A549 (cell line): ENCODE data around the gene MGAT3.

Source experiments
- EP300 ChIP-seq, 2 experiments: fragments of >200 bp; sonication (Bioruptor Twin); formaldehyde crosslinking; IDR thresholded peaks; 2 replicates in 1 of 2; 3 replicates in 1 of 2; pipeline ENCODE4 v1.6.1; 2016 to 2017
- POLR2A ChIP-seq: IDR thresholded peaks from 2 replicates; pipeline ENCODE4 v1.6.1; 2012; ENCODE audit warnings: mild to moderate bottlenecking, low read length
- POLR2AphosphoS2 ChIP-seq: conservative IDR thresholded peaks from 2 replicates; pipeline ENCODE4 v1.6.1; 2012; ENCODE audit warnings: low read length, improper control_type of control experiment, inconsistent platforms
- REST ChIP-seq: fragments of 200-600 bp; sonication (generic); IDR thresholded peaks from 2 replicates; pipeline ENCODE4 v1.6.1; 2016; ENCODE audit warnings: antibody characterized with exemption, mild to moderate bottlenecking, moderate library complexity
- RFX5 ChIP-seq: fragments of 450-650 bp; IDR thresholded peaks from 2 replicates; pipeline ENCODE4 v1.7.1; 2014; ENCODE audit warnings: antibody characterized with exemption, mild to moderate bottlenecking, moderate library complexity
- SMC3 ChIP-seq: fragments of >200 bp; sonication (Bioruptor Twin); formaldehyde crosslinking; IDR thresholded peaks from 3 replicates; pipeline ENCODE4 v1.6.1; 2018; ENCODE audit warnings: inconsistent platforms
- ZSCAN20 ChIP-seq: fragments of 250-450 bp; sonication (Bioruptor Pico); IDR thresholded peaks from 2 replicates; pipeline ENCODE4 v1.8.0; 2022; ENCODE audit warnings: mild to moderate bottlenecking, moderate library complexity
- TF ChIP-seq, protein P1 (sequence below): fragments of >200 bp; sonication (Bioruptor Twin); formaldehyde crosslinking; IDR thresholded peaks from 3 replicates; pipeline ENCODE4 v1.5.1; 2016

GRCh38 chr22:39444247-39444800, 12.5 kb upstream of the MGAT3 start:
- TF ChIP-seq, protein P1, sequence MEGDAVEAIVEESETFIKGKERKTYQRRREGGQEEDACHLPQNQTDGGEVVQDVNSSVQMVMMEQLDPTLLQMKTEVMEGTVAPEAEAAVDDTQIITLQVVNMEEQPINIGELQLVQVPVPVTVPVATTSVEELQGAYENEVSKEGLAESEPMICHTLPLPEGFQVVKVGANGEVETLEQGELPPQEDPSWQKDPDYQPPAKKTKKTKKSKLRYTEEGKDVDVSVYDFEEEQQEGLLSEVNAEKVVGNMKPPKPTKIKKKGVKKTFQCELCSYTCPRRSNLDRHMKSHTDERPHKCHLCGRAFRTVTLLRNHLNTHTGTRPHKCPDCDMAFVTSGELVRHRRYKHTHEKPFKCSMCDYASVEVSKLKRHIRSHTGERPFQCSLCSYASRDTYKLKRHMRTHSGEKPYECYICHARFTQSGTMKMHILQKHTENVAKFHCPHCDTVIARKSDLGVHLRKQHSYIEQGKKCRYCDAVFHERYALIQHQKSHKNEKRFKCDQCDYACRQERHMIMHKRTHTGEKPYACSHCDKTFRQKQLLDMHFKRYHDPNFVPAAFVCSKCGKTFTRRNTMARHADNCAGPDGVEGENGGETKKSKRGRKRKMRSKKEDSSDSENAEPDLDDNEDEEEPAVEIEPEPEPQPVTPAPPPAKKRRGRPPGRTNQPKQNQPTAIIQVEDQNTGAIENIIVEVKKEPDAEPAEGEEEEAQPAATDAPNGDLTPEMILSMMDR, result no peak
- TF ChIP-seq EP300 (IDR thresholded peaks at IDR 0.05) (no peak), RFX5 (no peak), POLR2AphosphoS2 (no peak), REST (no peak), ZSCAN20 (CRISPR knock-in tag) (no peak), POLR2A (no peak), SMC3 (no peak)
